Ishikawa (cell line): ENCODE data around the gene CNGA3.

Experiments used
- CEBPB ChIP-seq: IDR thresholded peaks from 2 replicates; pipeline ENCODE4 v1.6.1; 2012
- CREB1 ChIP-seq: IDR thresholded peaks from 2 replicates; pipeline ENCODE4 v1.6.1; 2012; ENCODE audit warnings: low read depth
- EGR1 ChIP-seq: IDR thresholded peaks from 2 replicates; pipeline ENCODE4 v1.6.1; 2012
- EP300 ChIP-seq: IDR thresholded peaks from 2 replicates; pipeline ENCODE4 v1.6.1; 2012; ENCODE audit warnings: borderline replicate concordance
- FOXM1 ChIP-seq: IDR thresholded peaks from 2 replicates; pipeline ENCODE4 v1.6.1; 2012; ENCODE audit warnings: low read depth, borderline replicate concordance
- MAX ChIP-seq: IDR thresholded peaks from 2 replicates; pipeline ENCODE4 v1.6.1; 2012
- NFIC ChIP-seq: IDR thresholded peaks from 2 replicates; pipeline ENCODE4 v1.6.1; 2012
- RAD21 ChIP-seq: IDR thresholded peaks from 2 replicates; pipeline ENCODE4 v1.6.1; 2012; ENCODE audit warnings: low read depth
- REST ChIP-seq: IDR thresholded peaks from 2 replicates; pipeline ENCODE4 v1.6.1; 2012; ENCODE audit warnings: low read depth, mild to moderate bottlenecking
- TAF1 ChIP-seq: IDR thresholded peaks from 2 replicates; pipeline ENCODE4 v1.6.1; 2012; ENCODE audit warnings: low read depth, mild to moderate bottlenecking
- TCF12 ChIP-seq: IDR thresholded peaks from 2 replicates; pipeline ENCODE4 v1.6.1; 2012; ENCODE audit warnings: low read depth
- TEAD4 ChIP-seq: IDR thresholded peaks from 2 replicates; pipeline ENCODE4 v1.6.1; 2012
- USF1 ChIP-seq: IDR thresholded peaks from 2 replicates; pipeline ENCODE4 v1.6.1; 2012
- YY1 ChIP-seq: IDR thresholded peaks from 2 replicates; pipeline ENCODE4 v1.6.1; 2012; ENCODE audit warnings: low read depth
- ZBTB7A ChIP-seq: IDR thresholded peaks from 2 replicates; pipeline ENCODE4 v1.6.1; 2012; ENCODE audit warnings: low read depth

The CNGA3 gene

GRCh38 chr2:98396745-98397355 is 50.6 kb downstream of the CNGA3 start:
- TF ChIP-seq EGR1 = no peak
- no peak for TF ChIP-seq MAX
- no peak for TF ChIP-seq ZBTB7A
- no peak for TF ChIP-seq TAF1
- TF ChIP-seq REST = no peak
- no peak for TF ChIP-seq CREB1
- TF ChIP-seq YY1 = no peak
- TF ChIP-seq USF1 = no peak
- no peak for TF ChIP-seq TCF12
- TF ChIP-seq RAD21 = no peak
- TF ChIP-seq EP300 = no peak
- no peak for TF ChIP-seq CEBPB
- TF ChIP-seq FOXM1 = no peak
- TF ChIP-seq NFIC = no peak
- TF ChIP-seq TEAD4 = no peak

DNA sequence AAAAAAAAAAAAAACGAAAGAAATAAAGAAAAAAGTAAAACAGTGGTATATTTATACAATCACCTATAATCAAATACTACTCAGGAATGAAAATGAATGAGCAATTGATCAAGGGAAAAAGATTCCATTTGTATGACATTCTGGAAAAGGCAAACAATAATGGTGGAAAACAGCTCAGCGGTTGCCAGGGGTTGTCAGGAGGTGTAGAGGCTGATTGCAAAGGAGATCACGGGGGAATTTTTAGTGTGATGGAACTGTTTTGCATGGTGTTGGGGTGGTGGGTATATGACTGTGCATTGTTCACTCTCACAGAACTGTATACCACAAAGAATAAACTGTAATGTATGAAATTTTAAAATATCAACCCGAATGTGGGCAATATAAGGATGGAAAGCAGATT is 52.9 kb downstream of the CNGA3 start:
- TF ChIP-seq FOXM1 (no peak), CEBPB (no peak), USF1 (no peak), TAF1 (no peak), TEAD4 (no peak), RAD21 (no peak), CREB1 (no peak), REST (no peak), EP300 (no peak), YY1 (no peak), ZBTB7A (no peak), NFIC (no peak), TCF12 (no peak), EGR1 (no peak)

- TF ChIP-seq CEBPB (no peak), RAD21 (no peak), MAX (no peak)
Observed at GRCh38 chr2:98403878-98404277, 57.6 kb downstream of the CNGA3 start.

DNA sequence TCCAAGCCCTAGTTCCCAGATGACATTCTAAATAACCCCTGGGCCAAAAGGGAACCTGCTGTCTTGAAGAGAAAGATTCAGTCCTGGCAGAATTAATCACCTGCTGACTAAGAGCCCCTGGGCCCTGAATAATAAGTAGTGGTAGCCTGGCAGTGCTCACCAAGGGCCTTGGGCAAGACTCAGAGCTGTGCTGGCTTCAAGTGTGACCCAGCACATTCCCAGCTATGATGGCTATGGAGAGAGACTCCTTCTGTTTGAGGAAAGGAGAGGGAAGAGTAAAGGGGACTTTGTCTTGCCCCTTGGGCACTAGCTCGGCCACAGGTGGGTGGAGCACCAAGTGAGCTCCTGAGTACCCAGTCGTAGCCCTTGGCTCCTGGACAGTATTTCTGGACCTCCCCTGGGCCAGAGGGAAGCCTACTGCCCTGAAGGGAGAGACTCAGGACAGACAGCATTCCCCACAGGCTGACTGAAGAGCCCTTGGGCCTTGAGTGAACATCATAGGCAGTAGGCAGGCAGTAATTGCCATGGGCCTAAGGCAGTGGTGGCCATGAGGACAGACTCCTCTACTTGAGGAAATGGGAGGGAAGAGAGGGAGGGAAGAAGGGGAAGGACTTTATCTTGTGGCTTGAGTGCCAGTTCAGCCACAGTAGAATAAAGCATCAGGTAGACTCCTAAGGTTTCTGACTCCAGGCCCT is 58.4 kb downstream of the CNGA3 start:
- no peak for TF ChIP-seq FOXM1
- no peak for TF ChIP-seq REST

DNA sequence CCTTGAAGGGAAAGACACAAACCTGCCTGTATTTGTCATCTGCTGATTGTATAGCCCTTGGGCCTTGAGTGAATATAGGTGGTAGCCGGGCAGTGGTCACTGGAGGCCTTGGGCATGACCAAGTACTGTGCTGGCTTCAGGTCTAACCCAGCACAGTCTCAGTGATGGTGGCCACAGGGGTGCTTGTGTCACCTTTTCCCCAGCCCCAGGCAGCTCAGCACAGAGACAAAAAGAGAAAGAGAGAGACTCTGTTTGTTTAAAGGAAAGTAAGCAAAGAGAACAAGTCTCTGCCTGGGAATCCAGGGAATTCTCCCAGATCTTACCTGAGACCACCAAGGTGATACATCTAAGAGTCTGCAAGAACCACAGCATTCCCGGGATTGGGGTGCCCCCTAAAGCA is 59.0 kb downstream of the CNGA3 start:
- TF ChIP-seq CREB1 (no peak), RAD21 (no peak), YY1 (no peak), USF1 (no peak), NFIC (no peak), EP300 (no peak), REST (no peak)
